Brain microvascular endothelial cell (primary cell): ENCODE data around the gene IGLON5.
A peak's percentile ranks its signal among the peaks of the same experiment; 100 is the strongest.

ENCODE experiments used
- DNase-seq: peaks from one replicate; pipeline ENCODE4 v3.0.0-alpha.2; 2020
- H3K27ac ChIP-seq: fragments of 250-450 bp; sonication (Bioruptor Pico); 2 replicates; pipeline ENCODE4 v1.5.1; 2020; ENCODE audit warnings: mild to moderate bottlenecking, moderate library complexity
- H3K27me3 ChIP-seq: fragments of 250-450 bp; sonication (Bioruptor Pico); replicated peaks from 2 replicates; pipeline ENCODE4 v1.5.1; 2020; ENCODE audit warnings: mild to moderate bottlenecking
- H3K36me3 ChIP-seq: fragments of 250-450 bp; sonication (Bioruptor Pico); replicated peaks from 2 replicates; pipeline ENCODE4 v1.5.1; 2020; ENCODE audit warnings: mild to moderate bottlenecking
- H3K4me3 ChIP-seq: 2 replicates; pipeline ENCODE4 v1.5.1; 2011; ENCODE audit warnings: low read depth, mild to moderate bottlenecking, control low read depth, low read length, moderate library complexity
- in situ Hi-C: cut with HindIII; loops from 2 replicates; pipeline ENCODE4 v1.10.0; 2017; ENCODE audit warnings: low sequenced_read_pairs, low pct_ligation_motif_present
- TF ChIP-seq, protein P1 (sequence below): IDR thresholded peaks from 2 replicates; pipeline ENCODE4 v1.5.1; 2011; ENCODE audit warnings: low read depth, mild to moderate bottlenecking, moderate library complexity, low read length, control low read depth, inconsistent platforms; ENCODE audit errors: missing control alignments

The IGLON5 gene

GRCh38 chr19:51324167-51324481, 12.7 kb downstream of the IGLON5 start:
- TF ChIP-seq, protein P1, sequence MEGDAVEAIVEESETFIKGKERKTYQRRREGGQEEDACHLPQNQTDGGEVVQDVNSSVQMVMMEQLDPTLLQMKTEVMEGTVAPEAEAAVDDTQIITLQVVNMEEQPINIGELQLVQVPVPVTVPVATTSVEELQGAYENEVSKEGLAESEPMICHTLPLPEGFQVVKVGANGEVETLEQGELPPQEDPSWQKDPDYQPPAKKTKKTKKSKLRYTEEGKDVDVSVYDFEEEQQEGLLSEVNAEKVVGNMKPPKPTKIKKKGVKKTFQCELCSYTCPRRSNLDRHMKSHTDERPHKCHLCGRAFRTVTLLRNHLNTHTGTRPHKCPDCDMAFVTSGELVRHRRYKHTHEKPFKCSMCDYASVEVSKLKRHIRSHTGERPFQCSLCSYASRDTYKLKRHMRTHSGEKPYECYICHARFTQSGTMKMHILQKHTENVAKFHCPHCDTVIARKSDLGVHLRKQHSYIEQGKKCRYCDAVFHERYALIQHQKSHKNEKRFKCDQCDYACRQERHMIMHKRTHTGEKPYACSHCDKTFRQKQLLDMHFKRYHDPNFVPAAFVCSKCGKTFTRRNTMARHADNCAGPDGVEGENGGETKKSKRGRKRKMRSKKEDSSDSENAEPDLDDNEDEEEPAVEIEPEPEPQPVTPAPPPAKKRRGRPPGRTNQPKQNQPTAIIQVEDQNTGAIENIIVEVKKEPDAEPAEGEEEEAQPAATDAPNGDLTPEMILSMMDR: no peak
- Histone ChIP-seq H3K36me3 (no peaks in the 10 kb centered on the region), H3K27ac (no peak overlapping the region), H3K4me3 (no peak overlapping the region), H3K27me3 (peaks cover 7% of the 10 kb centered on the region)
- DNase-seq: no peak
- in situ Hi-C loops: no loop called here

DNA sequence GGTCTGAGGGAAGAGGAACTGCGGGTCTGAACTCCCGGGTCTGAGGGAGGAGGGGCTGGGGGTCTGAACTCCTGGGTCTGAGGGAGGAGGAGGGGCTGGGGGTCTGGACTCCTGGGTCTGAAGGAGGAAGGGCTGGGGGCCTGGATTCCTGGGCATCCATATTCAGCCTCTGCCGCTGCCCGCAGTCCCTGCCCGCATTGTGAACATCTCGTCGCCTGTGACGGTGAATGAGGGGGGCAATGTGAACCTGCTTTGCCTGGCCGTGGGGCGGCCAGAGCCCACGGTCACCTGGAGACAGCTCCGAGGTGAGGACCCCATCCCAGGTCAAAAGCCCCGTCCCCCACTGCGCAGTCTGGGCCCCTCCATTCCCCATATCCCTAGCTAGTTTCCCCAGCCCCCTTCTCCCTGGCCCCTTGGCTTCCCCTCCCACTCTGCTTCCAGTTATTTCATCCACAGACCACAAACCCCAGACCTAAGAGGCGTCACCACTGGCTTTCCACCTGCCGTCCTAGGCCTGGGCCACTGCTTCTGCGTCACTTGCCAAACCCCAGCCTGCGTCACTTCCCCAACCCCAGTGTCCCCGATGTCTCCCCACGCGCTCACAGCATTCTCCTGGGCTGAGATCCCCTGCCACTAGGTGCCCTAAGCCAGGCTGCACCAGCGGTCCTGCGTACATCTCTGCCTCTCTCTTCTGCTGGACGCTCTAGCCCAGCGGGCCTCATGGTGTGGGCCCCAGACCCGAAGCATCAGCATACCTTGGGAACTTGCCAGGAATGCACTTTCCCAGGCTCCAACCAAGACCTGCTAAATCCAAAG, 13.9 kb downstream of the IGLON5 start:
- DNase-seq: no peak
- TF ChIP-seq, protein P1: no peak
- in situ Hi-C loops: no loop called here
- Histone ChIP-seq H3K36me3 (no peaks in the 10 kb centered on the region), H3K27me3 (peaks cover 7% of the 10 kb centered on the region), H3K4me3 (no peak overlapping the region), H3K27ac (no peak overlapping the region)

- Histone ChIP-seq H3K27me3 (peaks cover 7% of the 10 kb centered on the region), H3K4me3 (no peak overlapping the region), H3K27ac (no peak overlapping the region), H3K36me3 (no peaks in the 10 kb centered on the region)
- in situ Hi-C loops: no loop called here
- TF ChIP-seq, protein P1: no peak
- no peak for DNase-seq
These were observed 15.0 kb downstream of the IGLON5 start for GRCh38 chr19:51326216-51327065.

DNA sequence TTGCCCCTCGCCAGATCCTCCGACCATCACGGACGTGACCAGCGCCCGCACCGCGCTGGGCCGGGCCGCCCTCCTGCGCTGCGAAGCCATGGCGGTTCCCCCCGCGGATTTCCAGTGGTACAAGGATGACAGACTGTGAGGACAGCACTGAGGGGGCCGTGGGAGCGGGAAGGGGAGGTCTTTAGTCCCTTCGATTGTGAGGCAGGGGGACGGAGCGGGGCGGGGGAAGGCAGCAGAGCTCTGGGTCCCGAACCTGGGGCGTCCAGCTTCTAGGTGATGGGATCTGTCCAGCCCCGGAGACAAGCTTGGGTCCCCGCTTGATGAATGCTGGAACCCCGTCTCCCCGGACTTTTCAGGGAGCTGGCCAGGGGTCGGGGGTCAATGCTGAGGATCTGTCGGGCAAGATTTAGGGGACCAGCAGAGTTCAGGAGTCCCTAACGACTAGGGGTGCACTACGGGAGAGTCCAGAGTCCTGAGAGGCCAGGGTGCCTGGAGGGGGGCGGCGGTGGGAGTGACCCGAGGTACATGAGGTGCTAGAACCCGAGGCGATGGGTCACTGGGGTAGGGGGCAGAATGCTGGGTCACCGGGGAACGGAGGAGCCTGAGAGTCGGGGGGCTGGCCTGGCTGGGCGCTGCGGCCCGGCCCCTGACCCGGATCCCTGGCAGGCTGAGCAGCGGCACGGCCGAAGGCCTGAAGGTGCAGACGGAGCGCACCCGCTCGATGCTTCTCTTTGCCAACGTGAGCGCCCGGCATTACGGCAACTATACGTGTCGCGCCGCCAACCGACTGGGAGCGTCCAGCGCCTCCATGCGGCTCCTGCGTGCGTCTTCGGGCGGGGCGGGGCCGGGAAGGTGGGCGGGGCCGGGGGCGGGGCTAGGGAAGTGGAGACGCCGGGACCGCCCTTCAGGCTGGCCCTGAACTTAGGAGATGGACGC, 15.9 kb downstream of the IGLON5 start:
- DNase-seq: peak; percentile 42
- TF ChIP-seq, protein P1: peak; percentile 30
- Histone ChIP-seq H3K27ac (no peak overlapping the region), H3K27me3 (peaks cover 7% of the 10 kb centered on the region), H3K36me3 (no peaks in the 10 kb centered on the region), H3K4me3 (peak overlapping the region; percentile 15)
- in situ Hi-C loops: no loop called here

GRCh38 chr19:51329411-51329810, 18.0 kb downstream of the IGLON5 start:
- no peak overlapping the region for H3K4me3 ChIP-seq
- no peak overlapping the region for H3K27ac ChIP-seq
- DNase-seq: no peak
- H3K27me3 ChIP-seq: peaks cover 7% of the 10 kb centered on the region
- in situ Hi-C loops: no loop called here
- TF ChIP-seq, protein P1: no peak
- no peaks in the 10 kb centered on the region for H3K36me3 ChIP-seq
